Neural progenitor cell (in vitro differentiated cells): Measurements from ENCODE around the gene AARS2. TPM values are rescaled to one million over a fixed set of nuclear protein-coding genes. Genes with fewer than 3 reads are reported as not detected.

Experiments
- DNase-seq: peaks from one replicate; pipeline ENCODE4 v3.0.0-alpha.2; 2016; ENCODE audit warnings: low spot score
- H2AFZ ChIP-seq: fragments of 200-600 bp; sonication (generic); replicated peaks from 2 replicates; pipeline ENCODE4 v1.6.1; 2016; ENCODE audit warnings: antibody characterized with exemption
- H3F3A ChIP-seq: fragments of 200-600 bp; sonication (generic); 2 replicates; pipeline ENCODE4 v1.6.1; 2016; ENCODE audit warnings: antibody characterized with exemption, low read depth
- H3K27ac ChIP-seq: fragments of 200-600 bp; sonication (generic); 2 replicates; pipeline ENCODE4 v1.5.1; 2016; ENCODE audit warnings: mild to moderate bottlenecking
- H3K27me3 ChIP-seq: fragments of 200-600 bp; sonication (generic); 2 replicates; pipeline ENCODE4 v1.6.1; 2016; ENCODE audit warnings: mild to moderate bottlenecking, moderate library complexity
- H3K36me3 ChIP-seq: fragments of 200-600 bp; sonication (generic); 2 replicates; pipeline ENCODE4 v1.5.1; 2016
- H3K4me1 ChIP-seq: fragments of 200-600 bp; sonication (generic); 2 replicates; pipeline ENCODE4 v1.6.1; 2016; ENCODE audit warnings: mixed run types
- H3K4me2 ChIP-seq: fragments of 200-600 bp; sonication (generic); 2 replicates; pipeline ENCODE4 v1.6.1; 2016
- H3K4me3 ChIP-seq: fragments of 200-600 bp; sonication (generic); 2 replicates; pipeline ENCODE4 v1.5.1; 2016
- H3K79me2 ChIP-seq: fragments of 200-600 bp; sonication (generic); 2 replicates; pipeline ENCODE4 v1.6.1; 2016; ENCODE audit warnings: low read depth
- H3K9ac ChIP-seq: fragments of 200-600 bp; sonication (generic); 2 replicates; pipeline ENCODE4 v1.6.1; 2016
- H3K9me3 ChIP-seq: fragments of 200-600 bp; sonication (generic); 2 replicates; pipeline ENCODE4 v1.5.1; 2016; ENCODE audit warnings: low read depth
- H4K20me1 ChIP-seq: fragments of 200-600 bp; sonication (generic); 2 replicates; pipeline ENCODE4 v1.6.1; 2016; ENCODE audit warnings: low read depth
- H3K27ac Mint-ChIP-seq: 3 replicates; pipeline ENCODE4 v1.8.0; 2021; ENCODE audit warnings: mixed read lengths
- H3K27me3 Mint-ChIP-seq: 2 replicates; pipeline ENCODE4 v1.8.0; 2022; ENCODE audit warnings: low read depth, mild to moderate bottlenecking, inconsistent platforms, moderate library complexity, mixed read lengths; ENCODE audit not compliant: insufficient read depth
- H3K36me3 Mint-ChIP-seq: 3 replicates; pipeline ENCODE4 v1.8.0; 2021; ENCODE audit warnings: mixed read lengths
- H3K4me1 Mint-ChIP-seq: 3 replicates; pipeline ENCODE4 v1.8.0; 2021; ENCODE audit warnings: mixed read lengths
- H3K4me3 Mint-ChIP-seq: 3 replicates; pipeline ENCODE4 v1.8.0; 2021; ENCODE audit warnings: mild to moderate bottlenecking, moderate library complexity, mixed read lengths
- H3K9me3 Mint-ChIP-seq: 3 replicates; pipeline ENCODE4 v1.8.0; 2020; ENCODE audit warnings: mixed read lengths
- EZH2 ChIP-seq: fragments of 200-600 bp; sonication (generic); IDR thresholded peaks from 2 replicates; pipeline ENCODE4 v1.6.1; 2017; ENCODE audit warnings: antibody characterized with exemption, mild to moderate bottlenecking, moderate library complexity
- EZH2phosphoT487 ChIP-seq: fragments of 200-600 bp; sonication (generic); IDR thresholded peaks from 2 replicates; pipeline ENCODE4 v1.6.1; 2017; ENCODE audit warnings: antibody characterized with exemption
- total RNA-seq: library from RNA; depleted of rRNA; stranded (reverse); fragments of >200 nt; gene quantifications from 2 replicates; pipeline ENCODE4 v1.2.3, GENCODE V29; 2015; ENCODE audit warnings: low replicate concordance
- TF ChIP-seq, protein P1 (sequence below): fragments of 200-600 bp; sonication (generic); IDR thresholded peaks from 2 replicates; pipeline ENCODE4 v1.5.1; 2017; ENCODE audit warnings: antibody characterized with exemption, mild to moderate bottlenecking

The AARS2 gene
- total RNA-seq, 1 donor from 2014 or later: 16.1 TPM

GRCh38 chr6:44272529-44272928 lies 40.6 kb downstream of the AARS2 start:
- peaks cover 11% of the 10 kb centered on the region for H3K27me3 Mint-ChIP-seq
- H3K9me3 Mint-ChIP-seq: no peaks in the 10 kb centered on the region
- H3K36me3 ChIP-seq: no peaks in the 10 kb centered on the region
- H3K4me1 Mint-ChIP-seq: peaks cover 43% of the 10 kb centered on the region
- H3K36me3 Mint-ChIP-seq: peaks cover 5% of the 10 kb centered on the region
- H3K27ac ChIP-seq: no peak overlapping the region
- H3K9ac ChIP-seq: no peak overlapping the region
- no peak overlapping the region for H3K4me2 ChIP-seq
- peaks cover 48% of the 10 kb centered on the region for H3K27me3 ChIP-seq
- H3K27ac Mint-ChIP-seq: no peak overlapping the region
- no peaks in the 10 kb centered on the region for H3K79me2 ChIP-seq
- TF ChIP-seq EZH2phosphoT487 (no peak), EZH2 (no peak)
- TF ChIP-seq, protein P1, sequence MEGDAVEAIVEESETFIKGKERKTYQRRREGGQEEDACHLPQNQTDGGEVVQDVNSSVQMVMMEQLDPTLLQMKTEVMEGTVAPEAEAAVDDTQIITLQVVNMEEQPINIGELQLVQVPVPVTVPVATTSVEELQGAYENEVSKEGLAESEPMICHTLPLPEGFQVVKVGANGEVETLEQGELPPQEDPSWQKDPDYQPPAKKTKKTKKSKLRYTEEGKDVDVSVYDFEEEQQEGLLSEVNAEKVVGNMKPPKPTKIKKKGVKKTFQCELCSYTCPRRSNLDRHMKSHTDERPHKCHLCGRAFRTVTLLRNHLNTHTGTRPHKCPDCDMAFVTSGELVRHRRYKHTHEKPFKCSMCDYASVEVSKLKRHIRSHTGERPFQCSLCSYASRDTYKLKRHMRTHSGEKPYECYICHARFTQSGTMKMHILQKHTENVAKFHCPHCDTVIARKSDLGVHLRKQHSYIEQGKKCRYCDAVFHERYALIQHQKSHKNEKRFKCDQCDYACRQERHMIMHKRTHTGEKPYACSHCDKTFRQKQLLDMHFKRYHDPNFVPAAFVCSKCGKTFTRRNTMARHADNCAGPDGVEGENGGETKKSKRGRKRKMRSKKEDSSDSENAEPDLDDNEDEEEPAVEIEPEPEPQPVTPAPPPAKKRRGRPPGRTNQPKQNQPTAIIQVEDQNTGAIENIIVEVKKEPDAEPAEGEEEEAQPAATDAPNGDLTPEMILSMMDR: no peak
- H4K20me1 ChIP-seq: no peaks in the 10 kb centered on the region
- H3K4me3 Mint-ChIP-seq: peak overlapping the region; percentile 12
- DNase-seq: no peak
- H3K4me3 ChIP-seq: no peak overlapping the region
- H2AFZ ChIP-seq: no peak overlapping the region
- H3K4me1 ChIP-seq: peaks cover 30% of the 10 kb centered on the region
- peaks cover 26% of the 10 kb centered on the region for H3F3A ChIP-seq
- H3K9me3 ChIP-seq: no peaks in the 10 kb centered on the region

DNA sequence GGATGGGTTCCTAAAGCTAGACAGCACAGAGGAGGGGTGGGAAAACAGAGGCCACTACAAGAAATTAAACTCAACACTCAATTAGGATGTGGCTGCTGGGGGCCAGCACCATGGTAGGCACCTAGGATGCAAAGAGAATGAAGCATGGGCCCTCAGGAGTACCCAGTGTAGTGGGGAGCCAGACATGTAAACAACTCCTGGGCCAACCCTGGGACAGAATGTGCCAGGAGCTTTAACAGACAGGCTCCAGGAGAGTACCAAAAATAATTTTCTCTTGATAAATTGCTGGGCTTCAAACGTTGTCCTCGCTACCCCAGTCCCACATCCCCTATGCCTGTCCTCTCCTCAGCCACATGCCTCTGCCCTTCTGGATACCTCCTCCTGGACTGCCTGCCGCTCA lies 41.2 kb downstream of the AARS2 start:
- no peak overlapping the region for H3K4me2 ChIP-seq
- no peaks in the 10 kb centered on the region for H3K79me2 ChIP-seq
- no peaks in the 10 kb centered on the region for H3K36me3 ChIP-seq
- peaks cover 43% of the 10 kb centered on the region for H3K27me3 ChIP-seq
- no peaks in the 10 kb centered on the region for H3K9me3 ChIP-seq
- H3K9ac ChIP-seq: no peak overlapping the region
- DNase-seq: no peak
- no peak overlapping the region for H2AFZ ChIP-seq
- Mint-ChIP-seq H3K4me3 (peak overlapping the region; percentile 89), H3K4me1 (peaks cover 44% of the 10 kb centered on the region), H3K36me3 (peaks cover 5% of the 10 kb centered on the region), H3K9me3 (no peaks in the 10 kb centered on the region), H3K27ac (no peak overlapping the region), H3K27me3 (peaks cover 11% of the 10 kb centered on the region)
- TF ChIP-seq EZH2 (no peak), EZH2phosphoT487 (no peak)
- TF ChIP-seq, protein P1: no peak
- peaks cover 28% of the 10 kb centered on the region for H3F3A ChIP-seq
- H3K4me3 ChIP-seq: no peak overlapping the region
- no peak overlapping the region for H3K27ac ChIP-seq
- H3K4me1 ChIP-seq: peaks cover 30% of the 10 kb centered on the region
- no peaks in the 10 kb centered on the region for H4K20me1 ChIP-seq

- no peaks in the 10 kb centered on the region for H3K9me3 ChIP-seq
- no peak for DNase-seq
- peaks cover 37% of the 10 kb centered on the region for H3K27me3 ChIP-seq
- H3K36me3 ChIP-seq: no peaks in the 10 kb centered on the region
- Mint-ChIP-seq H3K9me3 (no peaks in the 10 kb centered on the region), H3K36me3 (peaks cover 5% of the 10 kb centered on the region), H3K27ac (peak overlapping the region; percentile 40), H3K4me3 (peak overlapping the region; percentile 89), H3K27me3 (peaks cover 11% of the 10 kb centered on the region), H3K4me1 (peaks cover 46% of the 10 kb centered on the region)
- H3K4me1 ChIP-seq: peaks cover 30% of the 10 kb centered on the region
- H2AFZ ChIP-seq: no peak overlapping the region
- H3F3A ChIP-seq: peaks cover 28% of the 10 kb centered on the region
- H3K27ac ChIP-seq: no peak overlapping the region
- no peak overlapping the region for H3K4me3 ChIP-seq
- H3K4me2 ChIP-seq: peak overlapping the region; percentile 58
- H3K9ac ChIP-seq: no peak overlapping the region
- no peaks in the 10 kb centered on the region for H4K20me1 ChIP-seq
- TF ChIP-seq EZH2phosphoT487: no peak
- no peak for TF ChIP-seq EZH2
- TF ChIP-seq, protein P1: no peak
- H3K79me2 ChIP-seq: no peaks in the 10 kb centered on the region
Observed at GRCh38 chr6:44271406-44271723, 41.8 kb downstream of the AARS2 start.
